OCI-LY7 (cell line): ENCODE data around the gene VEGFA. TPM values are rescaled to one million over a fixed set of nuclear protein-coding genes. Genes with fewer than 3 reads are reported as not detected.

Source experiments
- BruUV-seq: library from RNA; stranded (reverse); fragments of 400-500 nt; replicated peaks from 2 replicates; lab custom pipeline; 2021; lab: Mats Ljungman, UMichigan
- CTCF ChIA-PET: fragments of 300-600 bp; sonication (Branson Sonifier 250); formaldehyde crosslinking; loops from one replicate; lab custom pipeline; 2022; ENCODE audit warnings: antibody characterized with exemption; ENCODE audit not compliant: unreplicated experiment; lab: Charles Lee
- POLR2A ChIA-PET: fragments of 300-600 bp; sonication (Branson Sonifier 250); formaldehyde crosslinking; loops from one replicate; lab custom pipeline; 2022; ENCODE audit warnings: antibody characterized with exemption; lab: Charles Lee
- DNase-seq: peaks from one replicate; pipeline ENCODE4 v3.0.0-alpha.2; 2015; ENCODE audit warnings: low spot score
- H2AFZ ChIP-seq: fragments of 200-600 bp; sonication (generic), shearing (Covaris generic); 2 replicates; pipeline ENCODE4 v1.6.1; 2014; ENCODE audit warnings: mild to moderate bottlenecking, antibody characterized with exemption, low read length, moderate library complexity
- H3K27ac ChIP-seq: fragments of 200-600 bp; sonication (generic); 2 replicates; pipeline ENCODE4 v1.5.1; 2014; ENCODE audit warnings: mixed run types, low read depth, mild to moderate bottlenecking, moderate library complexity, low read length, inconsistent platforms; ENCODE audit not compliant: poor library complexity, severe bottlenecking
- H3K36me3 ChIP-seq: fragments of 200-600 bp; sonication (generic); 2 replicates; pipeline ENCODE4 v1.6.1; 2014; ENCODE audit warnings: mild to moderate bottlenecking, antibody characterized with exemption, low read length, moderate library complexity, mixed read lengths; ENCODE audit not compliant: insufficient read depth
- H3K4me1 ChIP-seq: fragments of 200-600 bp; sonication (generic); 2 replicates; pipeline ENCODE4 v1.5.1; 2014; ENCODE audit warnings: mild to moderate bottlenecking, low read length; ENCODE audit not compliant: insufficient read depth, poor library complexity, severe bottlenecking
- H3K4me2 ChIP-seq: fragments of 200-600 bp; sonication (generic); 2 replicates; pipeline ENCODE4 v1.6.1; 2014; ENCODE audit warnings: mild to moderate bottlenecking, low read length
- H3K4me3 ChIP-seq: fragments of 200-600 bp; sonication (generic); 2 replicates; pipeline ENCODE4 v1.5.1; 2014; ENCODE audit warnings: mild to moderate bottlenecking, low read depth, low read length; ENCODE audit not compliant: poor library complexity, severe bottlenecking
- H3K79me2 ChIP-seq: fragments of 200-600 bp; sonication (generic); 2 replicates; pipeline ENCODE4 v1.6.1; 2016; ENCODE audit warnings: low read depth, mild to moderate bottlenecking, low read length, moderate library complexity, mixed read lengths; ENCODE audit not compliant: insufficient read depth
- H3K9me2 ChIP-seq: fragments of 200-600 bp; sonication (generic); 2 replicates; pipeline ENCODE4 v1.6.1; 2016; ENCODE audit warnings: mild to moderate bottlenecking, low read length, mixed read lengths; ENCODE audit not compliant: insufficient read depth
- H3K9me3 ChIP-seq: fragments of 200-600 bp; sonication (generic); 2 replicates; pipeline ENCODE4 v1.6.1; 2014; ENCODE audit warnings: mild to moderate bottlenecking, mixed run types, low read length, mixed read lengths
- H4K20me1 ChIP-seq: fragments of 200-600 bp; sonication (generic); 2 replicates; pipeline ENCODE4 v1.6.1; 2014; ENCODE audit warnings: mild to moderate bottlenecking, antibody characterized with exemption, low read length, moderate library complexity, mixed read lengths; ENCODE audit not compliant: insufficient read depth
- CTCF ChIP-seq: fragments of 200-600 bp; sonication (generic); conservative IDR thresholded peaks from 2 replicates; pipeline ENCODE4 v1.5.1; 2014; ENCODE audit warnings: mild to moderate bottlenecking, antibody characterized with exemption, low read length, moderate library complexity, mixed read lengths
- EZH2phosphoT487 ChIP-seq: fragments of 200-600 bp; sonication (generic); IDR thresholded peaks from 2 replicates; pipeline ENCODE4 v1.6.1; 2018; ENCODE audit warnings: low read depth, borderline replicate concordance, mild to moderate bottlenecking, mixed run types, antibody characterized with exemption, low read length, moderate library complexity, mixed read lengths
- intact Hi-C: fragments of 100-400 bp; cut with micrococcal nuclease; formaldehyde crosslinking; loops from one replicate; pipeline ENCODE4 v1.10.0; 2022; ENCODE audit not compliant: unreplicated experiment
- total RNA-seq, 2 experiments: library from RNA; depleted of rRNA in 1 of 2; stranded (reverse); fragments of >200 nt in 1 of 2; shearing (Covaris generic) in 1 of 2; gene quantifications; 2 replicates each; pipeline ENCODE4 v1.2.3, GENCODE V29; 2014 to 2022

The VEGFA gene
- total RNA-seq, 2 experiments from 2014 or later: 59.7 to 88.5 TPM

- Histone ChIP-seq H4K20me1 (no peaks in the 10 kb centered on the region), H3K4me1 (no peaks in the 10 kb centered on the region), H3K9me3 (no peaks in the 10 kb centered on the region), H3K79me2 (no peaks in the 10 kb centered on the region), H3K27ac (no peak overlapping the region), H3K4me2 (no peak overlapping the region), H3K4me3 (no peak overlapping the region), H3K9me2 (no peaks in the 10 kb centered on the region), H3K36me3 (no peaks in the 10 kb centered on the region), H2AFZ (no peak overlapping the region)
- no TSS peak for BruUV-seq
- no peak for DNase-seq
- ChIA-PET CTCF (no interaction called here), POLR2A (no interaction called here)
- no peak for TF ChIP-seq EZH2phosphoT487
- TF ChIP-seq CTCF: peak; percentile 31; the same call in 1 of the 2 replicates
- intact Hi-C loops: no loop called here
Measured at GRCh38 chr6:43800746-43801494, 30.9 kb downstream of the VEGFA start.

- intact Hi-C loops: no loop called here
- Histone ChIP-seq H3K36me3 (no peaks in the 10 kb centered on the region), H3K79me2 (no peaks in the 10 kb centered on the region), H3K4me1 (no peaks in the 10 kb centered on the region), H3K9me2 (no peaks in the 10 kb centered on the region), H3K4me2 (no peak overlapping the region), H2AFZ (no peak overlapping the region), H3K27ac (no peak overlapping the region), H3K4me3 (no peak overlapping the region), H3K9me3 (no peaks in the 10 kb centered on the region), H4K20me1 (no peaks in the 10 kb centered on the region)
- CTCF ChIA-PET: no interaction called here
- POLR2A ChIA-PET: interaction anchor here (0.5 to 0.6 kb wide), 2 partner anchors 157 to 199 kb away, joined by 3 to 4 read pairs; no protein-coding TSS in a partner anchor
- TF ChIP-seq CTCF (no peak), EZH2phosphoT487 (no peak)
- BruUV-seq: no TSS peak
- DNase-seq: no peak
Measured at GRCh38 chr6:43801495-43802181, 31.6 kb downstream of the VEGFA start.
